ENCODE data around the gene NFATC4.

DNA sequence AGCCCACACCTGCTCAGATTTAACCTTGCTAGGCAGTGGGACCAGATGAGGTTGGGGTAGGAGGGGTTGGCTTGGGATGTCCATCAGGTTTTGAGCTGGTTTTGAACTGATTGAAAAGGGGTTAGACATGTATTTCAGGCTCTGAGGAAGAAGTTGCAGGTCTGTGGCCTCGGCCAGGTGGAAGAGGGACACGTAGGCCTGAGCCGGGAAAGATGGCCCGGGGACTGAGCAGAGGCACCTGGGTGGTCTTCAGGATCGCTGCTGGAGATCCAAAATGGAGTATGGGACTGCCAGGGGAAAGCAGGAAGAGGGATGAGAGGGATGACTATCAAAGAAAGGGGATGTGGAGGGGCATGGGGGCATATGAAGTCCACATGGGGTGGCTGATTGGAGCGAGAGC, 38.4 kb downstream of the NFATC4 start:
- TF ChIP-seq CTCF (IDR thresholded peaks at IDR 0.05; ENCODE audit: borderline replicate concordance, extremely low read depth, low read length, poor library complexity, severe bottlenecking) (no peak), EZH2 (IDR thresholded peaks at IDR 0.05; ENCODE audit: borderline replicate concordance, low read depth, low read length, severe bottlenecking) (no peak)

All from DND-41 (cell line).